B cell (primary cell): ENCODE data around the gene MVB12B. TPM values are rescaled to one million over a fixed set of nuclear protein-coding genes. Genes with fewer than 3 reads are reported as not detected.

Source experiments
- ATAC-seq: fragments of 200-7000 bp; cut with Tn5 transposase; one replicate; pipeline ENCODE4 v1.10.0; 2021; ENCODE audit warnings: low read depth, mild to moderate bottlenecking, moderate number of reproducible peaks, moderate library complexity
- CTCF ChIA-PET: fragments of 350-600 bp; sonication (Branson Sonifier 250); formaldehyde crosslinking; loops from one replicate; lab custom pipeline; 2021; ENCODE audit warnings: antibody characterized with exemption, inconsistent platforms; lab: Charles Lee
- POLR2A ChIA-PET: fragments of 350-600 bp; sonication (Branson Sonifier 250); formaldehyde crosslinking; loops from one replicate; lab custom pipeline; 2021; ENCODE audit warnings: antibody characterized with exemption; lab: Charles Lee
- DNase-seq: peaks from one replicate; pipeline ENCODE4 v3.0.0; 2013
- H2AFZ ChIP-seq: 2 replicates; pipeline ENCODE4 v1.6.1; 2012; ENCODE audit warnings: mild to moderate bottlenecking, low read depth, low read length; ENCODE audit not compliant: insufficient read depth, poor library complexity, severe bottlenecking
- H3K27ac ChIP-seq, 2 donors: 1 replicate in 1 of 2; 2 replicates in 1 of 2; pipeline ENCODE4 v1.5.1; 2012 to 2013; ENCODE audit warnings: low read length in 2 of 2, mild to moderate bottlenecking in 2 of 2, moderate library complexity in 1 of 2
- H3K27me3 ChIP-seq, 4 experiments: fragments of 200-600 bp in 1 of 4; sonication (generic) in 1 of 4; replicated peaks in 1 of 4; 1 replicate in 2 of 4; 2 replicates in 2 of 4; pipeline versions ENCODE4 v1.6.1 to v1.7.0; 2013 to 2016; ENCODE audit warnings: low read length in 3 of 4, mild to moderate bottlenecking in 2 of 4, mixed read lengths in 1 of 4, moderate library complexity in 1 of 4; ENCODE audit not compliant: insufficient read depth in 4 of 4, control insufficient read depth in 3 of 4; ENCODE audit errors: control extremely low read depth in 1 of 4
- H3K36me3 ChIP-seq, 2 experiments: replicated peaks in 1 of 2; 1 replicate in 1 of 2; 2 replicates in 1 of 2; pipeline versions ENCODE4 v1.6.1 to v1.7.1; 2013; ENCODE audit warnings: low read length in 1 of 2; ENCODE audit not compliant: insufficient read depth in 2 of 2, control insufficient read depth in 1 of 2; ENCODE audit errors: control extremely low read depth in 1 of 2, extremely low read depth in 1 of 2
- H3K4me1 ChIP-seq, 2 donors: fragments of 200-600 bp in 1 of 2; sonication (generic) in 1 of 2; 1 replicate in 1 of 2; 2 replicates in 1 of 2; pipeline versions ENCODE4 v1.5.1 to v1.6.1; 2013 to 2017; ENCODE audit warnings: low read length in 2 of 2; ENCODE audit not compliant: control insufficient read depth in 2 of 2, insufficient read depth in 2 of 2
- H3K4me2 ChIP-seq: replicated peaks from 2 replicates; pipeline ENCODE3; 2012; ENCODE audit warnings: mild to moderate bottlenecking, low read depth, low read length; ENCODE audit not compliant: poor library complexity, severe bottlenecking
- H3K4me3 ChIP-seq, 5 experiments: fragments of 200-600 bp in 1 of 5; sonication (generic) in 1 of 5; 1 replicate in 3 of 5; 2 replicates in 2 of 5; pipeline versions ENCODE4 v1.5.1 to v1.7.0; 2011 to 2016; ENCODE audit warnings: low read length in 4 of 5, mild to moderate bottlenecking in 4 of 5, low read depth in 2 of 5, control low read depth in 1 of 5, moderate library complexity in 1 of 5; ENCODE audit not compliant: insufficient read depth in 1 of 5; ENCODE audit errors: control extremely low read depth in 1 of 5, extremely low read depth in 1 of 5
- H3K79me2 ChIP-seq: fragments of 200-600 bp; sonication (generic); one replicate; pipeline ENCODE4 v1.6.0; 2016; ENCODE audit warnings: low read length; ENCODE audit not compliant: control insufficient read depth, insufficient read depth
- H3K9ac ChIP-seq: fragments of 200-600 bp; sonication (generic); 2 replicates; pipeline ENCODE4 v1.6.1; 2017; ENCODE audit warnings: mild to moderate bottlenecking, low read length, moderate library complexity
- H3K9me3 ChIP-seq, 3 donors: one replicate each; pipeline versions ENCODE4 v1.6.1 to v1.7.1; 2013; ENCODE audit warnings: low read length in 2 of 3; ENCODE audit not compliant: control insufficient read depth in 2 of 3, insufficient read depth in 1 of 3; ENCODE audit errors: control extremely low read depth in 1 of 3
- H4K20me1 ChIP-seq: 2 replicates; pipeline ENCODE4 v1.6.0; 2012; ENCODE audit warnings: mild to moderate bottlenecking, low read length; ENCODE audit not compliant: insufficient read depth, control insufficient read depth, poor library complexity, severe bottlenecking
- H3K27ac Mint-ChIP-seq: one replicate; pipeline ENCODE4 v1.8.0; 2021; ENCODE audit warnings: mixed read lengths
- H3K27me3 Mint-ChIP-seq: one replicate; pipeline ENCODE4 v1.8.0; 2021; ENCODE audit warnings: mixed read lengths
- H3K4me1 Mint-ChIP-seq: one replicate; pipeline ENCODE4 v1.8.0; 2021; ENCODE audit warnings: mixed read lengths
- H3K4me3 Mint-ChIP-seq: one replicate; pipeline ENCODE4 v1.8.0; 2021; ENCODE audit warnings: mixed read lengths
- H3K9me3 Mint-ChIP-seq: one replicate; pipeline ENCODE4 v1.8.0; 2022; ENCODE audit warnings: mixed read lengths; ENCODE audit not compliant: insufficient read depth
- CTCF ChIP-seq: fragments of 200-600 bp; IDR thresholded peaks from one replicate; pipeline ENCODE4 v1.8.0; 2022; ENCODE audit warnings: antibody characterized with exemption, mild to moderate bottlenecking
- EZH2 ChIP-seq: IDR thresholded peaks from 2 replicates; pipeline ENCODE4 v1.6.1; 2012; ENCODE audit warnings: borderline replicate concordance, low read depth, mild to moderate bottlenecking, moderate library complexity, low read length; ENCODE audit not compliant: insufficient read depth, poor library complexity, severe bottlenecking
- WGBS: methylation state at CpG from one replicate; pipeline ENCODE4 v1.1.5; 2013; ENCODE audit warnings: missing lambda C conversion rate; ENCODE audit not compliant: insufficient coverage; 5-methylcytosine and 5-hydroxymethylcytosine counted together
- intact Hi-C: fragments of 100-400 bp; cut with micrococcal nuclease; formaldehyde crosslinking; loops from one replicate; pipeline ENCODE4 v1.10.0; 2022
- polyA plus RNA-seq: library from polyadenylated mRNA; depleted of rRNA; stranded (reverse); fragments of >200 nt; gene quantifications from 2 replicates; pipeline ENCODE4 v1.2.3, GENCODE V29; 2012
- total RNA-seq, 2 donors: library from RNA; stranded (reverse); fragments of 120-200 nt in 1 of 2; gene quantifications; 1 replicate in 1 of 2; 2 replicates in 1 of 2; pipeline versions ENCODE4 v1.2.3 to v1.2.4, GENCODE V29; 2013 to 2022

Gene MVB12B
- total and polyA plus RNA-seq, 2 donors (not counting 1 experiment from before 2014, with no cell fraction given), result 1.2 to 9.8 TPM

DNA sequence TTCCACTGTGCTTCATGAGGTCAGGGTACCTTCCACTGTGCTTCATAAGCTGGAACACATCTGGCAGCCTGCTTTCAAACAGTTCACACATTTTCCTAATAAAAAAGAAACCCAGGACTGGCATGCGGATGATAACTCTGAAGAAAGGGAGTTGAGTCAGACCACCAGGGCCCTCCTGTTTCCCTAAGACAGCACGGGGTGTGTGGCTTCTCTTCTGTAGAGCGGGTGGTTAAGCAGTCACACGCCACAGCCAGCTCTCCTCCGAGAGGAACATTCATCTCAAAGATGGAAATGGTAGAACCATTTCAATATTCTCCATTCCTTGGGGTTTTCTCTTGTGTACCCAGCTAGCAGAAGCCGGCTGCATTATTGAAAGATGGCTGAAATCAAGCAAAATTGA, 159.0 kb downstream of the MVB12B start:
- Histone ChIP-seq H3K9me3 (peaks cover 0 to 3% (median 0%) of the 10 kb centered on the region in 3 donors), H3K4me2 (no peak overlapping the region), H3K4me1 (peaks cover 12 to 22% of the 10 kb centered on the region in 2 donors), H3K9ac (no peak overlapping the region), H3K36me3 (no peaks in the 10 kb centered on the region), H3K79me2 (no peaks in the 10 kb centered on the region), H3K27me3 (peaks cover 0 to 3% (median under 1%) of the 10 kb centered on the region in 4 experiments), H3K4me3 (no peak overlapping the region), H4K20me1 (no peaks in the 10 kb centered on the region), H3K27ac (no peak overlapping the region), H2AFZ (no peak overlapping the region)
- DNase-seq (no peak), ATAC-seq (no peak)
- Mint-ChIP-seq H3K4me1 (peaks cover 16% of the 10 kb centered on the region), H3K27ac (no peak overlapping the region), H3K9me3 (no peaks in the 10 kb centered on the region), H3K27me3 (peaks cover 7% of the 10 kb centered on the region), H3K4me3 (no peak overlapping the region)
- no peak for TF ChIP-seq EZH2
- no peak for TF ChIP-seq CTCF
- ChIA-PET CTCF (no interaction called here), POLR2A (no interaction called here)
- intact Hi-C loops, result no loop called here
- 94% methylated on average over 5 of the region's 6 CpGs for WGBS

GRCh38 chr9:126486276-126486675, 159.6 kb downstream of the MVB12B start:
- H3K9me3 Mint-ChIP-seq, result no peaks in the 10 kb centered on the region
- DNase-seq (no peak), ATAC-seq (no peak)
- Histone ChIP-seq H2AFZ (no peak overlapping the region), H3K27ac (no peak overlapping the region), H3K4me3 (no peak overlapping the region), H3K27me3 (peaks cover 0 to 7% (median 2%) of the 10 kb centered on the region in 4 experiments), H3K4me1 (peaks cover 14 to 21% of the 10 kb centered on the region in 2 donors), H3K36me3 (no peaks in the 10 kb centered on the region), H3K4me2 (no peak overlapping the region), H3K79me2 (no peaks in the 10 kb centered on the region), H3K9ac (no peak overlapping the region), H3K9me3 (peaks cover 0 to 3% (median 0%) of the 10 kb centered on the region in 3 donors), H4K20me1 (no peaks in the 10 kb centered on the region)
- H3K27ac Mint-ChIP-seq, result no peak overlapping the region
- intact Hi-C loops, result no loop called here
- peaks cover 8% of the 10 kb centered on the region for H3K27me3 Mint-ChIP-seq
- ChIA-PET CTCF (no interaction called here), POLR2A (no interaction called here)
- H3K4me1 Mint-ChIP-seq, result peaks cover 10% of the 10 kb centered on the region
- 91% methylated on average over 11 of the region's 11 CpGs for whole genome bisulfite sequencing
- TF ChIP-seq EZH2 (no peak), CTCF (no peak)
- no peak overlapping the region for H3K4me3 Mint-ChIP-seq
